Renal pelvis (tissue), 4 donors: Measurements from ENCODE around the gene OPCML. TPM values are rescaled to one million over a fixed set of nuclear protein-coding genes. Genes with fewer than 3 reads are reported as not detected.
A peak's percentile ranks its signal among the peaks of the same experiment; 100 is the strongest.

ENCODE experiments used
- DNase-seq: peaks from one replicate; pipeline ENCODE4 v3.0.0-alpha.2; 2013
- polyA plus RNA-seq, 3 donors: library from polyadenylated mRNA; unstranded; fragments of 120-200 nt; gene quantifications; one replicate each; pipeline ENCODE4 v1.2.1, GENCODE V29; 2013; ENCODE audit not compliant: insufficient read length in 3 of 3

Gene OPCML
- polyA plus RNA-seq, 3 donors: 9.9 to 14.8 (median 14.6) TPM

- DNase-seq: peak; percentile 41
Observed at GRCh38 chr11:132895340-132895739, 637.0 kb downstream of the OPCML start.

GRCh38 chr11:132894606-132895005 lies 637.7 kb downstream of the OPCML start:
- DNase-seq: no peak

GRCh38 chr11:132892876-132893275 lies 639.4 kb downstream of the OPCML start:
- no peak for DNase-seq

- DNase-seq: no peak
Observed at GRCh38 chr11:132888226-132888625, 644.1 kb downstream of the OPCML start.

- no peak for DNase-seq
Observed at GRCh38 chr11:132886335-132886734, 646.0 kb downstream of the OPCML start.

- DNase-seq: no peak
Observed at GRCh38 chr11:132883241-132883640, 649.1 kb downstream of the OPCML start.

GRCh38 chr11:132881622-132882021 lies 650.7 kb downstream of the OPCML start:
- no peak for DNase-seq

GRCh38 chr11:132878111-132878510 lies 654.2 kb downstream of the OPCML start:
- DNase-seq: no peak

- no peak for DNase-seq
Observed at GRCh38 chr11:132876705-132877104, 655.6 kb downstream of the OPCML start.

- no peak for DNase-seq
Observed at GRCh38 chr11:132876239-132876638, 656.1 kb downstream of the OPCML start.

- no peak for DNase-seq
Observed at GRCh38 chr11:132874638-132875037, 657.7 kb downstream of the OPCML start.

- DNase-seq: no peak
Observed at GRCh38 chr11:132873841-132874240, 658.5 kb downstream of the OPCML start.

- DNase-seq: no peak
Observed at GRCh38 chr11:132872211-132872610, 660.1 kb downstream of the OPCML start.

- DNase-seq: no peak
Observed at GRCh38 chr11:132866783-132867545, 665.3 kb downstream of the OPCML start.

- DNase-seq: no peak
Observed at GRCh38 chr11:132865623-132866022, 666.7 kb downstream of the OPCML start.

- DNase-seq: no peak
Observed at GRCh38 chr11:132864811-132865576, 667.3 kb downstream of the OPCML start.

- DNase-seq: no peak
Observed at GRCh38 chr11:132862933-132863332, 669.4 kb downstream of the OPCML start.

- no peak for DNase-seq
Observed at GRCh38 chr11:132862137-132862536, 670.2 kb downstream of the OPCML start.

- DNase-seq: no peak
Observed at GRCh38 chr11:132859306-132859705, 673.0 kb downstream of the OPCML start.

- no peak for DNase-seq
Observed at GRCh38 chr11:132858223-132858622, 674.1 kb downstream of the OPCML start.

GRCh38 chr11:132856032-132856431 lies 676.3 kb downstream of the OPCML start:
- DNase-seq: no peak

GRCh38 chr11:132855516-132855915 lies 676.8 kb downstream of the OPCML start:
- no peak for DNase-seq

GRCh38 chr11:132853886-132854285 lies 678.4 kb downstream of the OPCML start:
- no peak for DNase-seq
